Heart left ventricle (tissue), 16 donors: ENCODE data around the gene SURF6. TPM values are rescaled to one million over a fixed set of nuclear protein-coding genes. Genes with fewer than 3 reads are reported as not detected.
A peak's percentile ranks its signal among the peaks of the same experiment; 100 is the strongest.

Experiments
- ATAC-seq, 4 donors: fragments of 200-7000 bp; cut with Tn5 transposase; one replicate each; pipeline ENCODE4 v1.9.1; 2020 to 2022; ENCODE audit warnings: moderate library complexity in 4 of 4, mild to moderate bottlenecking in 3 of 4, moderate number of reproducible peaks in 1 of 4
- DNase-seq, 5 donors: peaks; one replicate each; pipeline ENCODE4 v3.0.0-alpha.2; 2020
- H3K27ac ChIP-seq, 12 donors: fragments of 200-600 bp; sonication (generic) in 4 of 12; one replicate each; pipeline versions ENCODE4 v1.5.0 to v1.8.0; 2016 to 2022; ENCODE audit warnings: mild to moderate bottlenecking in 2 of 12
- H3K27me3 ChIP-seq, 9 donors: fragments of 200-600 bp; sonication (generic) in 2 of 9; one replicate each; pipeline versions ENCODE4 v1.5.1 to v1.8.0; 2016 to 2022; ENCODE audit warnings: mild to moderate bottlenecking in 3 of 9
- H3K36me3 ChIP-seq, 9 donors: fragments of 200-600 bp; sonication (generic) in 2 of 9; one replicate each; pipeline versions ENCODE4 v1.5.0 to v1.8.0; 2018 to 2022; ENCODE audit warnings: mild to moderate bottlenecking in 2 of 9
- H3K4me1 ChIP-seq, 12 donors: fragments of 200-600 bp; sonication (generic) in 4 of 12; one replicate each; pipeline versions ENCODE4 v1.5.0 to v1.8.0; 2016 to 2022; ENCODE audit warnings: mild to moderate bottlenecking in 3 of 12
- H3K4me3 ChIP-seq, 12 donors: fragments of 200-600 bp; sonication (generic) in 4 of 12; one replicate each; pipeline versions ENCODE4 v1.5.0 to v1.8.0; 2017 to 2022; ENCODE audit warnings: mild to moderate bottlenecking in 9 of 12, moderate library complexity in 4 of 12
- H3K9me3 ChIP-seq, 12 donors: fragments of 200-600 bp; sonication (generic) in 4 of 12; one replicate each; pipeline versions ENCODE4 v1.5.0 to v1.8.0; 2016 to 2022; ENCODE audit warnings: mild to moderate bottlenecking in 1 of 12
- CTCF ChIP-seq, 12 donors: fragments of 200-600 bp; sonication (generic) in 4 of 12; IDR thresholded peaks; one replicate each; pipeline versions ENCODE4 v1.5.0 to v1.8.0; 2018 to 2022; ENCODE audit warnings: antibody characterized with exemption in 12 of 12, mild to moderate bottlenecking in 5 of 12
- POLR2A ChIP-seq, 2 donors: fragments of 450-650 bp; IDR thresholded peaks; one replicate each; pipeline ENCODE4 v1.6.1; 2017; ENCODE audit warnings: antibody characterized with exemption in 2 of 2, mild to moderate bottlenecking in 2 of 2, moderate library complexity in 2 of 2
- WGBS, 4 donors: extraction: QIAGEN DNeasy Blood & Tissue Kit in 2 of 4; methylation state at CpG; one replicate each; pipeline versions ENCODE4 v1.1.5 to v1.1.7; 2013 to 2018; 5-methylcytosine and 5-hydroxymethylcytosine counted together
- intact Hi-C, 10 donors: fragments of 100-400 bp; cut with DNase I; formaldehyde crosslinking; loops; one replicate each; pipeline versions ENCODE4 v1.11.1 to v1.14.2; 2022
- polyA plus RNA-seq, 2 donors: library from polyadenylated mRNA; stranded (reverse); fragments of 200-250 nt; gene quantifications; one replicate each; pipeline ENCODE4 v1.2.3, GENCODE V29; 2013
- total RNA-seq, 9 donors: library from RNA; depleted of rRNA in 2 of 9; stranded (reverse); fragments of >200 nt in 2 of 9; fragmentation: NEBNext Ultra II Directional in 3 of 9; extraction: Animal tissue kit (Norgen Biotek cat#: 25700) in 3 of 9; gene quantifications; one replicate each; pipeline versions ENCODE4 v1.1.0 to v1.2.4, GENCODE V29; 2016 to 2023
- donor health status: ischemic (EF 13 %, LVEDD 7.1; RV severe dilation, severe dysfunction).
- donor health status: healthy with polysubstance abuse.
- donor health status: DM: no; HTN: yes; CAD: no.
- donor health status: DM: no; HTN: no; CAD: no.
- donor health status: ischemic (EF 25% LVEDD 6.9; RV normal size, moderate dysfunction).
- donor health status: ischemic (EF 25% LVEDD 5.7; RV mildly dilated, moderate dysfunction).
- donor health status: healthy.
- donor health status: DM: yes; HTN: yes; CAD: no.
- donor health status: ischemic (EF 35%, LVEDD 5.7; RV mildly dilated, moderate dysfunction).
- donor health status: nonischemic (EF 11% LVEDD 7.7; RV severe dilation, severe dysfunction).
- donor health status: DM: yes; HTN: yes; CAD: no.
- donor health status: PGD.
- donor health status: ischemic (EF 29% LVEDD 5.4; RV normal size, mild dysfunction).
- donor health status: nonischemic (EF 23%, LVEDD 6.1; RV moderate dilation, normal function).

The SURF6 gene
- total and polyA plus RNA-seq, 11 donors = 9.2 to 19.6 (median 11.1) TPM

- intact Hi-C loops = no loop called here
- DNase-seq (no peak), ATAC-seq (no peak)
- Histone ChIP-seq H3K4me1 (peaks cover 3 to 85% (median 71%) of the 10 kb centered on the region in 12 donors), H3K36me3 (peaks cover 0 to 66% (median 33%) of the 10 kb centered on the region in 9 donors), H3K4me3 (peak overlapping the region in 1 of 12 donors; percentile 23), H3K27me3 (no peaks in the 10 kb centered on the region), H3K9me3 (no peaks in the 10 kb centered on the region), H3K27ac (peak overlapping the region in 1 of 12 donors; percentile 78)
- no peak for TF ChIP-seq POLR2A (IDR thresholded peaks at IDR 0.05)
- TF ChIP-seq CTCF (IDR thresholded peaks at IDR 0.05) = no peak
- 66 to 81% (median 71%) methylated on average over 8 to 9 of the region's 9 CpGs for WGBS, 4 donors
Measured at GRCh38 chr9:133370685-133371084, 34.7 kb upstream of the SURF6 start.

GRCh38 chr9:133369933-133370332 is 33.9 kb upstream of the SURF6 start:
- Histone ChIP-seq H3K27me3 (no peaks in the 10 kb centered on the region), H3K36me3 (peaks cover 0 to 74% (median 41%) of the 10 kb centered on the region in 9 donors), H3K4me1 (peaks cover 3 to 80% (median 71%) of the 10 kb centered on the region in 12 donors), H3K4me3 (no peak overlapping the region), H3K9me3 (no peaks in the 10 kb centered on the region), H3K27ac (peak overlapping the region in 1 of 12 donors; percentile 78)
- TF ChIP-seq CTCF (IDR thresholded peaks at IDR 0.05) = no peak
- TF ChIP-seq POLR2A (IDR thresholded peaks at IDR 0.05) = no peak
- intact Hi-C loops = no loop called here
- 81 to 86% (median 84%) methylated on average over 7 of the region's 7 CpGs for WGBS, 4 donors
- ATAC-seq = no peak
- no peak for DNase-seq

- DNase-seq (no peak), ATAC-seq (no peak)
- Histone ChIP-seq H3K4me3 (no peak overlapping the region), H3K4me1 (peaks cover 3 to 74% (median 66%) of the 10 kb centered on the region in 12 donors), H3K27ac (peak overlapping the region in 1 of 12 donors; percentile 78), H3K36me3 (peaks cover 0 to 79% (median 45%) of the 10 kb centered on the region in 9 donors), H3K9me3 (no peaks in the 10 kb centered on the region), H3K27me3 (no peaks in the 10 kb centered on the region)
- TF ChIP-seq CTCF (IDR thresholded peaks at IDR 0.05) = no peak
- no peak for TF ChIP-seq POLR2A (IDR thresholded peaks at IDR 0.05)
- WGBS, 4 donors = 81 to 88% (median 83%) methylated on average over 6 of the region's 6 CpGs
- intact Hi-C loops = no loop called here
Measured at GRCh38 chr9:133369422-133369821, 33.4 kb upstream of the SURF6 start.

GRCh38 chr9:133368249-133368881 is 32.4 kb upstream of the SURF6 start:
- Histone ChIP-seq H3K27ac (no peak overlapping the region), H3K36me3 (peaks cover 0 to 87% (median 55%) of the 10 kb centered on the region in 9 donors), H3K4me3 (no peak overlapping the region), H3K4me1 (peaks cover 3 to 66% (median 57%) of the 10 kb centered on the region in 12 donors), H3K9me3 (no peaks in the 10 kb centered on the region), H3K27me3 (no peaks in the 10 kb centered on the region)
- DNase-seq (no peak), ATAC-seq (peak in 1 of 4 donors; percentile 23)
- intact Hi-C loops = no loop called here
- TF ChIP-seq CTCF (IDR thresholded peaks at IDR 0.05) = no peak
- TF ChIP-seq POLR2A (IDR thresholded peaks at IDR 0.05) = no peak
- 56 to 77% (median 68%) methylated on average over 18 of the region's 18 CpGs for WGBS, 4 donors
